Endodermal cell (in vitro differentiated cells): ENCODE data around the gene MX1. TPM values are rescaled to one million over a fixed set of nuclear protein-coding genes. Genes with fewer than 3 reads are reported as not detected.

ENCODE experiments used
- DNase-seq: peaks from one replicate; pipeline ENCODE4 v3.0.0-alpha.2; 2017
- H3K27ac ChIP-seq: 2 replicates; pipeline ENCODE4 v1.5.1; 2013; ENCODE audit warnings: mild to moderate bottlenecking, low read depth, low read length, moderate library complexity
- H3K27me3 ChIP-seq: 2 replicates; pipeline ENCODE4 v1.6.1; 2013; ENCODE audit warnings: mild to moderate bottlenecking, low read length, moderate library complexity; ENCODE audit not compliant: insufficient read depth, control insufficient read depth, poor library complexity, severe bottlenecking
- H3K36me3 ChIP-seq: 2 replicates; pipeline ENCODE4 v1.7.0; 2013; ENCODE audit warnings: mild to moderate bottlenecking, low read length, moderate library complexity; ENCODE audit not compliant: control insufficient read depth, insufficient read depth
- H3K4me1 ChIP-seq: one replicate; pipeline ENCODE4 v1.7.0; 2013; ENCODE audit warnings: low read length; ENCODE audit not compliant: control insufficient read depth, insufficient read depth
- H3K4me3 ChIP-seq: 2 replicates; pipeline ENCODE4 v1.5.1; 2013; ENCODE audit warnings: mild to moderate bottlenecking, low read length, moderate library complexity
- H3K9ac ChIP-seq: 2 replicates; pipeline ENCODE4 v1.6.1; 2013; ENCODE audit warnings: mild to moderate bottlenecking, low read length, moderate library complexity; ENCODE audit not compliant: poor library complexity, severe bottlenecking; ENCODE audit errors: extremely low read depth
- H3K9me3 ChIP-seq: 2 replicates; pipeline ENCODE4 v1.6.1; 2013; ENCODE audit warnings: mild to moderate bottlenecking, low read length, moderate library complexity; ENCODE audit not compliant: control insufficient read depth
- H3K27ac Mint-ChIP-seq: 2 replicates; pipeline ENCODE4 v1.8.0; 2020; ENCODE audit warnings: mixed read lengths
- H3K27me3 Mint-ChIP-seq: 2 replicates; pipeline ENCODE4 v1.8.0; 2021; ENCODE audit warnings: mild to moderate bottlenecking, mixed read lengths; ENCODE audit not compliant: insufficient read depth
- H3K36me3 Mint-ChIP-seq: 2 replicates; pipeline ENCODE4 v1.8.0; 2020; ENCODE audit warnings: low read depth, mixed read lengths
- H3K4me1 Mint-ChIP-seq: 2 replicates; pipeline ENCODE4 v1.8.0; 2020; ENCODE audit warnings: mixed read lengths
- H3K4me3 Mint-ChIP-seq: 2 replicates; pipeline ENCODE4 v1.8.0; 2020; ENCODE audit warnings: mild to moderate bottlenecking, moderate library complexity, mixed read lengths
- H3K9me3 Mint-ChIP-seq: 2 replicates; pipeline ENCODE4 v1.8.0; 2020; ENCODE audit warnings: mild to moderate bottlenecking, mixed read lengths
- WGBS, 2 experiments: methylation state at CpG; one replicate each; pipeline versions ENCODE4 v1.1.5 to v1.1.7; 2013; ENCODE audit warnings: missing lambda C conversion rate in 2 of 2, mixed read lengths in 1 of 2; ENCODE audit not compliant: insufficient coverage in 1 of 2, insufficient read length in 1 of 2; 5-methylcytosine and 5-hydroxymethylcytosine counted together
- total RNA-seq, 2 donors: library from RNA; stranded (reverse); fragmentation: NEBNext Ultra II Directional in 1 of 2; extraction: Animal tissue kit (Norgen Biotek cat#: 25700) in 1 of 2; gene quantifications; 2 replicates in 1 of 2; 3 replicates in 1 of 2; pipeline ENCODE4 v1.2.1, GENCODE V29; 2021
- TF ChIP-seq, protein P1 (sequence below): fragments of 200-600 bp; sonication (generic); conservative IDR thresholded peaks from 2 replicates; pipeline ENCODE4 v1.5.0; 2021; ENCODE audit warnings: antibody characterized with exemption, mild to moderate bottlenecking

The MX1 gene
- total RNA-seq, 2 donors from 2014 or later = 0.42 to 0.84 TPM

DNA sequence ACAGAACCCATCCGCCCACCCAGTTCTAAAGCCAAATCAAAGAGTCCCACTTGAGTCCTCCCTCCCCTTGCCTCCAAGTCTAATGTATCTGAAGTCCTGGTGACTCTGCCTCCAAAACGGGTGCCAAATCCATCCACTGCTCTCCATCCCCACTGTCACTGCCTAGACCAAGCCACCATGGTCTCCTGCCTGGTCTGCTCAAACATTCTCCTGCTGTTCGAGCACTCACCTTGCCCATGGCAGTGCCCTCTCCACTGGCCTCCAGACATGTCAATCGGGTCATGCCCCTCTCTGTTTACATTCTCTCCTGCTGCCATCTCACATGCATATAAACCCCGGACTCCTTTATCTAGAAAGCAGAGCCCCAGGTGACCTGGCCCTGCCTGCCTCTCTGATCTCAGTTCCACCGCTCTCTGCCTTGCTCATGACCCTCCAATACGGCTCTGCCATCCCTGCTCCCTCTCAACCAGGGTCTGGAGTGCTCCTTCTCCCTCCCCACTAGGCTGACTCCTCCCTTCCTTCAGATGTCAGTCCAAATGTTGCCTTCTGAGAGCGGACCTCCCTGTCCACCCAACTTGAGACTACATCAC, 32.1 kb upstream of the MX1 start:
- H3K36me3 Mint-ChIP-seq = no peaks in the 10 kb centered on the region
- H3K27ac ChIP-seq = no peak overlapping the region
- no peaks in the 10 kb centered on the region for H3K36me3 ChIP-seq
- WGBS, 2 experiments = 91 to 95% methylated on average over 4 to 8 of the region's 8 CpGs
- H3K4me3 Mint-ChIP-seq = no peak overlapping the region
- H3K9me3 ChIP-seq = no peaks in the 10 kb centered on the region
- no peaks in the 10 kb centered on the region for H3K27me3 Mint-ChIP-seq
- H3K27ac Mint-ChIP-seq = no peak overlapping the region
- H3K27me3 ChIP-seq = no peaks in the 10 kb centered on the region
- no peak overlapping the region for H3K9ac ChIP-seq
- H3K4me1 Mint-ChIP-seq = peaks cover 5% of the 10 kb centered on the region
- no peaks in the 10 kb centered on the region for H3K4me1 ChIP-seq
- H3K4me3 ChIP-seq = no peak overlapping the region
- DNase-seq = peak; percentile 15
- no peaks in the 10 kb centered on the region for H3K9me3 Mint-ChIP-seq
- TF ChIP-seq, protein P1, sequence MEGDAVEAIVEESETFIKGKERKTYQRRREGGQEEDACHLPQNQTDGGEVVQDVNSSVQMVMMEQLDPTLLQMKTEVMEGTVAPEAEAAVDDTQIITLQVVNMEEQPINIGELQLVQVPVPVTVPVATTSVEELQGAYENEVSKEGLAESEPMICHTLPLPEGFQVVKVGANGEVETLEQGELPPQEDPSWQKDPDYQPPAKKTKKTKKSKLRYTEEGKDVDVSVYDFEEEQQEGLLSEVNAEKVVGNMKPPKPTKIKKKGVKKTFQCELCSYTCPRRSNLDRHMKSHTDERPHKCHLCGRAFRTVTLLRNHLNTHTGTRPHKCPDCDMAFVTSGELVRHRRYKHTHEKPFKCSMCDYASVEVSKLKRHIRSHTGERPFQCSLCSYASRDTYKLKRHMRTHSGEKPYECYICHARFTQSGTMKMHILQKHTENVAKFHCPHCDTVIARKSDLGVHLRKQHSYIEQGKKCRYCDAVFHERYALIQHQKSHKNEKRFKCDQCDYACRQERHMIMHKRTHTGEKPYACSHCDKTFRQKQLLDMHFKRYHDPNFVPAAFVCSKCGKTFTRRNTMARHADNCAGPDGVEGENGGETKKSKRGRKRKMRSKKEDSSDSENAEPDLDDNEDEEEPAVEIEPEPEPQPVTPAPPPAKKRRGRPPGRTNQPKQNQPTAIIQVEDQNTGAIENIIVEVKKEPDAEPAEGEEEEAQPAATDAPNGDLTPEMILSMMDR = no peak

DNA sequence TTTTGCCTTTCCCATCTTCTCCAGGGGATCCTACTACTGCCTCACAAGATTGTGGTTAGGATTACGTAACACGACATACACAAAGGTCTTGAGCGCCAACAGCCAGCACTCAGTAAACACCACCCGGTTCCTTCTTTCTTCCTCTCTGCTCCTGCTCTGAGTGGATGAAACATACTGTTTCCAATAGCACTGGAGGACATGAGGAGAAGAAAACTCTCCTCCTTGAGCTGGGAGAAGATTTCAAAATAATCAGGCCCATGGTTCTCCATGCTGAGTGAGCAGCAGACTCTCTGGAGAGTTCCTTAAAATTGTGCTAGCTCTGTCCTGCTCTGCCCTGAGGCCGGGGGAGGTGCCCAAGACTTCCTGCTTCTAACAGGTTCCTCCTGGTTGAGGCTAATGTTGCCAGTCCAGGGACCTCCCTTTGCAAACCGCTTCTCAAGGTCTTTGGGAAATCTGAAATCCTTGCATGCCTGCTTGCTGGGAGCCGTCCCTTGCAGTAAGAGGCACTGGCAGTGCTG, 29.4 kb upstream of the MX1 start:
- H3K27me3 Mint-ChIP-seq = no peaks in the 10 kb centered on the region
- DNase-seq = peak; percentile 63
- Histone ChIP-seq H3K27me3 (no peaks in the 10 kb centered on the region), H3K9ac (no peak overlapping the region), H3K4me1 (no peaks in the 10 kb centered on the region), H3K9me3 (no peaks in the 10 kb centered on the region), H3K4me3 (no peak overlapping the region), H3K27ac (no peak overlapping the region), H3K36me3 (no peaks in the 10 kb centered on the region)
- H3K4me3 Mint-ChIP-seq = no peak overlapping the region
- H3K36me3 Mint-ChIP-seq = no peaks in the 10 kb centered on the region
- 69 to 76% methylated on average over 4 to 7 of the region's 7 CpGs for WGBS, 2 experiments
- TF ChIP-seq, protein P1 = no peak
- H3K9me3 Mint-ChIP-seq = peaks cover 7% of the 10 kb centered on the region
- no peak overlapping the region for H3K27ac Mint-ChIP-seq
- peaks cover 5% of the 10 kb centered on the region for H3K4me1 Mint-ChIP-seq

DNA sequence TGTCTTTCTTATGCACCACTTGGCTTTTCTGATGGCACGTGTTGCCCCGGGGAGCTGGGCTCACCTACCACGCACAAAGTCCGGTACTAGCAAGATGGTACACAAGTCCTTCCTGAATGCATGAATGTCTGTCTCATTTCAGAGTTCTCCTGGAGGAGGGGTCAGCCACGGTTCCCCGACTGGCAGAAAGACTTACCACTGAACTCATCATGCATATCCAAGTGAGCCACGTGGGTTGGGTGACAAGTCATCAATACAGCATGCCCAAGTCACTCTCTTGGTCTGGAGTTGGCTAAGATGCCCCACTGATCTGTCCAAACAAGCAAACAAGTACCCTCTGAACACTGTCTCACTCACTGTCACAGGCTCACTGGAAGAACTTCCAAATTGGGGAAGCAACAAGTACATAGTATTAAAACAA, 28.6 kb upstream of the MX1 start:
- peaks cover 5% of the 10 kb centered on the region for H3K4me1 Mint-ChIP-seq
- peaks cover 7% of the 10 kb centered on the region for H3K9me3 Mint-ChIP-seq
- DNase-seq = peak; percentile 17
- no peak overlapping the region for H3K27ac Mint-ChIP-seq
- no peak overlapping the region for H3K9ac ChIP-seq
- WGBS, 2 experiments = 90 to 92% methylated on average over 5 to 7 of the region's 7 CpGs
- no peaks in the 10 kb centered on the region for H3K27me3 ChIP-seq
- no peaks in the 10 kb centered on the region for H3K27me3 Mint-ChIP-seq
- no peak overlapping the region for H3K4me3 ChIP-seq
- TF ChIP-seq, protein P1 = no peak
- H3K27ac ChIP-seq = no peak overlapping the region
- H3K4me1 ChIP-seq = no peaks in the 10 kb centered on the region
- H3K36me3 ChIP-seq = no peaks in the 10 kb centered on the region
- no peaks in the 10 kb centered on the region for H3K36me3 Mint-ChIP-seq
- no peaks in the 10 kb centered on the region for H3K9me3 ChIP-seq
- H3K4me3 Mint-ChIP-seq = no peak overlapping the region
